Prostate gland (tissue), 2 donors: ENCODE measurements around the gene SCGB1A1. TPM values are rescaled to one million over a fixed set of nuclear protein-coding genes. Genes with fewer than 3 reads are reported as not detected.

Source experiments
- DNase-seq: peaks from one replicate; pipeline ENCODE4 v3.0.0-alpha.2; 2019; ENCODE audit warnings: low spot score
- H3K27ac ChIP-seq, 2 donors: fragments of 200-600 bp; sonication (generic); 2 replicates each; pipeline ENCODE4 v1.5.1; 2017 to 2019
- H3K27me3 ChIP-seq: fragments of 200-600 bp; sonication (generic); replicated peaks from 2 replicates; pipeline ENCODE4 v1.5.1; 2019; ENCODE audit not compliant: insufficient read depth
- H3K36me3 ChIP-seq, 2 donors: fragments of 200-600 bp; sonication (generic); 1 replicate in 1 of 2; 2 replicates in 1 of 2; pipeline versions ENCODE4 v1.5.1 to v1.8.1; 2017 to 2019
- H3K4me1 ChIP-seq: fragments of 200-600 bp; sonication (generic); replicated peaks from 2 replicates; pipeline ENCODE4 v1.5.1; 2019
- H3K4me3 ChIP-seq, 2 donors: fragments of 200-600 bp; sonication (generic); 2 replicates each; pipeline ENCODE4 v1.5.1; 2017 to 2019
- H3K9me3 ChIP-seq: fragments of 200-600 bp; sonication (generic); 2 replicates; pipeline ENCODE4 v1.5.1; 2017
- CTCF ChIP-seq, 4 experiments: fragments of 200-600 bp in 2 of 4; fragments of 450-650 bp in 2 of 4; sonication (generic) in 2 of 4; IDR thresholded peaks; 1 replicate in 3 of 4; 2 replicates in 1 of 4; pipeline ENCODE4 v1.5.1; 2016 to 2019; ENCODE audit warnings: antibody characterized with exemption in 4 of 4, mild to moderate bottlenecking in 2 of 4, moderate library complexity in 2 of 4
- POLR2A ChIP-seq: fragments of 450-650 bp; IDR thresholded peaks from one replicate; pipeline ENCODE4 v1.6.1; 2016; ENCODE audit warnings: antibody characterized with exemption, mild to moderate bottlenecking
- POLR2AphosphoS5 ChIP-seq: sonication (generic); formaldehyde crosslinking; IDR thresholded peaks from one replicate; pipeline ENCODE4 v1.6.1; 2017; ENCODE audit warnings: antibody characterized with exemption
- WGBS: methylation state at CpG from one replicate; pipeline ENCODE4 v1.1.5; 2018; 5-methylcytosine and 5-hydroxymethylcytosine counted together
- intact Hi-C: fragments of 100-400 bp; cut with DNase I; formaldehyde crosslinking; loops from one replicate; pipeline ENCODE4 v1.14.2; 2022
- total RNA-seq, 2 donors: library from RNA; depleted of rRNA; stranded (reverse); fragments of >200 nt; gene quantifications; one replicate each; pipeline ENCODE4 v1.1.0, GENCODE V29; 2016

SCGB1A1 gene
- total RNA-seq, 2 donors from 2014 or later = 6.8 to 203 TPM

- WGBS = 45% methylated on average over 5 of the region's 5 CpGs
- intact Hi-C loops = no loop called here
Measured at GRCh38 chr11:62419314-62419929, 589 bp downstream of the SCGB1A1 start.

GRCh38 chr11:62419943-62420342 lies 1.1 kb downstream of the SCGB1A1 start:
- no peak for DNase-seq
- no peak for TF ChIP-seq POLR2AphosphoS5
- TF ChIP-seq POLR2A = no peak
- TF ChIP-seq CTCF (IDR thresholded peaks at IDR 0.05) = no peak
- Histone ChIP-seq H3K4me1 (no peaks in the 10 kb centered on the region), H3K9me3 (no peaks in the 10 kb centered on the region), H3K36me3 (no peaks in the 10 kb centered on the region), H3K27me3 (no peaks in the 10 kb centered on the region), H3K27ac (peak overlapping the region; percentile 32 to 61), H3K4me3 (no peak overlapping the region)
- 22% methylated on average over 1 of the region's 1 CpG for WGBS
- intact Hi-C loops = loop anchor here (5.0 kb wide), 1 partner anchor 142 kb away; no protein-coding TSS in a partner anchor

More at GRCh38 chr11:62419314-62419929, 589 bp downstream of the SCGB1A1 start:
- H3K4me1 ChIP-seq = no peaks in the 10 kb centered on the region
- no peak for DNase-seq
- no peak overlapping the region for H3K4me3 ChIP-seq
- TF ChIP-seq POLR2AphosphoS5 = no peak
- TF ChIP-seq POLR2A = no peak
- no peak for TF ChIP-seq CTCF (IDR thresholded peaks at IDR 0.05)
- H3K27ac ChIP-seq = peak overlapping the region; percentile 32 to 61
- H3K27me3 ChIP-seq = no peaks in the 10 kb centered on the region
- no peaks in the 10 kb centered on the region for H3K9me3 ChIP-seq
- H3K36me3 ChIP-seq = no peaks in the 10 kb centered on the region

GRCh38 chr11:62420882-62421281 lies 2.0 kb downstream of the SCGB1A1 start:
- 98% methylated on average over 3 of the region's 3 CpGs for WGBS
- no peaks in the 10 kb centered on the region for H3K9me3 ChIP-seq
- DNase-seq = no peak
- no peaks in the 10 kb centered on the region for H3K36me3 ChIP-seq
- no peaks in the 10 kb centered on the region for H3K4me1 ChIP-seq
- no peaks in the 10 kb centered on the region for H3K27me3 ChIP-seq
- no peak for TF ChIP-seq CTCF (IDR thresholded peaks at IDR 0.05)
- no peak for TF ChIP-seq POLR2AphosphoS5
- no peak for TF ChIP-seq POLR2A
- no peak overlapping the region for H3K4me3 ChIP-seq
- H3K27ac ChIP-seq = peak overlapping the region in 1 of 2 donors; percentile 61
- intact Hi-C loops = loop anchor here (5.0 kb wide), 1 partner anchor 141 kb away; no protein-coding TSS in a partner anchor

GRCh38 chr11:62421996-62422395 lies 3.2 kb downstream of the SCGB1A1 start:
- no peak overlapping the region for H3K27ac ChIP-seq
- H3K36me3 ChIP-seq = no peaks in the 10 kb centered on the region
- H3K4me1 ChIP-seq = no peaks in the 10 kb centered on the region
- no peaks in the 10 kb centered on the region for H3K27me3 ChIP-seq
- DNase-seq = no peak
- TF ChIP-seq POLR2A (no peak), CTCF (IDR thresholded peaks at IDR 0.05) (no peak), POLR2AphosphoS5 (no peak)
- no peaks in the 10 kb centered on the region for H3K9me3 ChIP-seq
- no peak overlapping the region for H3K4me3 ChIP-seq
- intact Hi-C loops = loop anchor here (5.0 kb wide), 1 partner anchor 140 kb away; no protein-coding TSS in a partner anchor
- WGBS = 68% methylated on average over 7 of the region's 7 CpGs

- no peak for DNase-seq
- 75% methylated on average over 4 of the region's 4 CpGs for WGBS
- intact Hi-C loops = loop anchor here (5.0 kb wide), 1 partner anchor 139 kb away; no protein-coding TSS in a partner anchor
- Histone ChIP-seq H3K36me3 (no peaks in the 10 kb centered on the region), H3K9me3 (no peaks in the 10 kb centered on the region), H3K4me1 (no peaks in the 10 kb centered on the region), H3K27me3 (no peaks in the 10 kb centered on the region), H3K4me3 (no peak overlapping the region), H3K27ac (no peak overlapping the region)
- TF ChIP-seq CTCF (IDR thresholded peaks at IDR 0.05) = no peak
- no peak for TF ChIP-seq POLR2A
- TF ChIP-seq POLR2AphosphoS5 = no peak
Measured at GRCh38 chr11:62423012-62423411, 4.2 kb downstream of the SCGB1A1 start.
